A673 (cell line): ENCODE measurements around the gene MSANTD1.

Experiments
- CTCF ChIP-seq: fragments of 300-800, 200-600 bp; sonication (generic); conservative IDR thresholded peaks from 2 replicates; pipeline ENCODE4 v1.5.1; 2017; ENCODE audit warnings: low read depth, mild to moderate bottlenecking, antibody characterized with exemption, low read length, moderate library complexity, mixed read lengths
- EZH2 ChIP-seq: fragments of 200-600 bp; sonication (generic); IDR thresholded peaks from 2 replicates; pipeline ENCODE4 v1.6.1; 2017; ENCODE audit warnings: borderline replicate concordance, low read depth, mild to moderate bottlenecking, mixed read lengths, antibody characterized with exemption, low read length; ENCODE audit not compliant: poor library complexity, severe bottlenecking

DNA sequence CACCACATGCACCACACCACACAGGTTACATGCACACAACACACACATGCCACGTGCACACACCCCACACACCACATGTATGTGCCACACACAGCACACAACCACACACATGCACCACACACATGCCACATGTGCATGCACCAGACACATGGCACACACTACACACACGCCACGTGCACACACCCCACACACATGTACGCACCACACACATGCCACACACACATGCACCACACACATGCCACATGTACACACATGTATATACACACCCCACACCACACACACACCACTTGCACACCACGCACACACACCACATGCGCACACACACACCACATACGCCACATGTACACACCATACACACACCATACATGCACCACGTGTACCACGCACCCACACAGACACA lies 19.6 kb upstream of the MSANTD1 start:
- TF ChIP-seq CTCF (no peak), EZH2 (no peak)
